Measurements from ENCODE around the gene SAXO2. TPM values are rescaled to one million over a fixed set of nuclear protein-coding genes. Genes with fewer than 3 reads are reported as not detected.

SAXO2 gene
- polyA plus RNA-seq, 1 donor from 2014 or later, result 8.6 TPM

GRCh38 chr15:82303956-82304777 is 41.5 kb downstream of the SAXO2 start:
- Histone ChIP-seq H3K27ac (ENCODE audit: low read length) (no peak overlapping the region), H3F3A (ENCODE audit: insufficient read depth, low read length, poor library complexity, severe bottlenecking) (no peaks in the 10 kb centered on the region), H3K79me2 (replicated peaks; ENCODE audit: insufficient read depth, low read length) (no peaks in the 10 kb centered on the region), H3K36me3 (ENCODE audit: insufficient read depth, low read length) (no peaks in the 10 kb centered on the region), H3K9ac (ENCODE audit: low read length) (no peak overlapping the region), H3K4me2 (ENCODE audit: low read length) (no peak overlapping the region), H2AFZ (ENCODE audit: low read depth, low read length) (no peak overlapping the region), H3K4me3 (ENCODE audit: low read length) (no peak overlapping the region), H3K9me2 (ENCODE audit: insufficient read depth, low read length) (no peaks in the 10 kb centered on the region), H3K9me3 (ENCODE audit: low read length) (no peaks in the 10 kb centered on the region), H4K20me1 (ENCODE audit: insufficient read depth) (no peaks in the 10 kb centered on the region), H3K27me3 (ENCODE audit: insufficient read depth, low read depth, low read length) (no peaks in the 10 kb centered on the region)
- TF ChIP-seq EZH2 (IDR thresholded peaks at IDR 0.05; ENCODE audit: borderline replicate concordance, insufficient read depth, low read length, poor library complexity, severe bottlenecking) (no peak), CTCF (IDR thresholded peaks at IDR 0.05; ENCODE audit: poor library complexity, severe bottlenecking) (no peak), EP300 (conservative IDR thresholded peaks at IDR 0.05; ENCODE audit: poor library complexity, severe bottlenecking) (no peak), SMC3 (conservative IDR thresholded peaks at IDR 0.05; ENCODE audit: poor library complexity) (no peak), MXI1 (conservative IDR thresholded peaks at IDR 0.05; ENCODE audit: poor library complexity, severe bottlenecking) (no peak), REST (IDR thresholded peaks at IDR 0.05; ENCODE audit: borderline replicate concordance) (no peak)

DNA sequence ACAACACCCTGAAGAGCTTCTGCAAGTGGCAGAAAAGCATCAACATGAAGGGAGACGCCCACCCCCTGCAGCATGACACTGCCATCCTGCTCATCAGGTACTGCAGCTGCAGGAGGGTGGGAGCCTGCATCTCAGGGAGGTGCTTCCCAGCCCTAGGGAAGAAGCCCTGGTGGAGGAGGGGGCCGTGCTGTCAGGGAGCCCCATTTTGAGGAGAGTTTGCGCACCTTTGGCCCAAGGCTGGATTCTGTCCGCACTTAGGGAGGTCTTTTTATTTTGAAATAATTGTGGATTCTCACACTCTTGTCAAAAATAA is 42.1 kb downstream of the SAXO2 start:
- Histone ChIP-seq H3K9me3 (ENCODE audit: low read length) (no peaks in the 10 kb centered on the region), H3K27ac (ENCODE audit: low read length) (no peak overlapping the region), H2AFZ (ENCODE audit: low read depth, low read length) (no peak overlapping the region), H3K4me3 (ENCODE audit: low read length) (no peak overlapping the region), H3F3A (ENCODE audit: insufficient read depth, low read length, poor library complexity, severe bottlenecking) (no peaks in the 10 kb centered on the region), H4K20me1 (ENCODE audit: insufficient read depth) (no peaks in the 10 kb centered on the region), H3K36me3 (ENCODE audit: insufficient read depth, low read length) (no peaks in the 10 kb centered on the region), H3K27me3 (ENCODE audit: insufficient read depth, low read depth, low read length) (no peaks in the 10 kb centered on the region), H3K9me2 (ENCODE audit: insufficient read depth, low read length) (no peaks in the 10 kb centered on the region), H3K4me2 (ENCODE audit: low read length) (no peak overlapping the region), H3K9ac (ENCODE audit: low read length) (no peak overlapping the region), H3K79me2 (replicated peaks; ENCODE audit: insufficient read depth, low read length) (no peaks in the 10 kb centered on the region)
- TF ChIP-seq CTCF (IDR thresholded peaks at IDR 0.05; ENCODE audit: poor library complexity, severe bottlenecking) (no peak), EZH2 (IDR thresholded peaks at IDR 0.05; ENCODE audit: borderline replicate concordance, insufficient read depth, low read length, poor library complexity, severe bottlenecking) (no peak), RAD21 (conservative IDR thresholded peaks at IDR 0.05) (no peak), EP300 (conservative IDR thresholded peaks at IDR 0.05; ENCODE audit: poor library complexity, severe bottlenecking) (no peak), SMC3 (conservative IDR thresholded peaks at IDR 0.05; ENCODE audit: poor library complexity) (no peak), REST (IDR thresholded peaks at IDR 0.05; ENCODE audit: borderline replicate concordance) (no peak), TAF1 (IDR thresholded peaks at IDR 0.05; ENCODE audit: low read depth) (no peak), POLR2AphosphoS5 (IDR thresholded peaks at IDR 0.05) (no peak), MXI1 (conservative IDR thresholded peaks at IDR 0.05; ENCODE audit: poor library complexity, severe bottlenecking) (no peak)

Data from neural cell (in vitro differentiated cells).